ENCODE measurements around the gene MAGI1.

- TF ChIP-seq CTCF (IDR thresholded peaks at IDR 0.05) (no peak), POLR2AphosphoS5 (IDR thresholded peaks at IDR 0.05) (no peak), EP300 (IDR thresholded peaks at IDR 0.05) (no peak), POLR2A (IDR thresholded peaks at IDR 0.05) (no peak)
Observed at GRCh38 chr3:65371053-65371452, 667.7 kb downstream of the MAGI1 start.
